ENCODE results near the gene SCRT2.

DNA sequence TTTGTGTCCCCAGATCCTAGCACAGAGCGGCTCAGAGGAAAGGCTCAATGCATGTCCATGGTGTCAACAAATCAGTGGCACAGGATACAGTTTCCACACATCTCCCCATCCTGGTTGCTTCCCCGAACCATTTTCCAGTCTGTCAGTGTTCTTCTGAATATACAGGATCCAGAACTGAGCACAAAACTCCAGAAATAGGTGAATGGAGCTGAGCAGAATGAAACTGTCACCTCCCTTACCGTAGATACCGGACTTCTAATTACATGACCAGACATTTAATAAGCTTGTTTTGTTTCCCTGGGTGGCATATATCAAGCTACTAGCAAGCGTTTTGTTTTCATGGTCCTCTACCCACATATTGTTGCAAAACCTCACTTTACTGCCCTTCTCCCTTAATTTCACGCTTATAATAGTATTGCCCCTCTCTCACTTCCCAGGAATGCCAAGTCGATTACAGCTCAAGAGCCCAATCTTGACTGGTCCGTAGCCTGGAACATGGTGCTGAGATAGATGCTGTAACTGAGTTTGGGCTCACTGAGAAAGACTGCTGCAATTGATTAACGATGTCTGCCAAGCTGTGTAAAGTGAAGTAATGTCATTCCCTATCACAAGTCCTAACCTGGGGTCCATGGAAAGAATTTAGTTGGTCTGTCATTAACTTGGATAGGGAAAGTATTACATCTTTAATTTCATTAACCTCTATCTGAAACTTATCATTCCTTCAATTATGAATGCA is 12.0 kb upstream of the SCRT2 start:
- TF ChIP-seq CTCF (IDR thresholded peaks at IDR 0.05): no peak
- no peak for TF ChIP-seq EZH2 (IDR thresholded peaks at IDR 0.05)

Measured in neural progenitor cell (in vitro differentiated cells).